ENCODE measurements around the gene ARPC5L. TPM values are rescaled to one million over a fixed set of nuclear protein-coding genes. Genes with fewer than 3 reads are reported as not detected.

The ARPC5L gene
- total and polyA plus RNA-seq, 2 of the 8 experiments (the other 6 are each of a cell fraction or from before 2014, with no cell fraction given) = 34.1 to 50.6 TPM

DNA sequence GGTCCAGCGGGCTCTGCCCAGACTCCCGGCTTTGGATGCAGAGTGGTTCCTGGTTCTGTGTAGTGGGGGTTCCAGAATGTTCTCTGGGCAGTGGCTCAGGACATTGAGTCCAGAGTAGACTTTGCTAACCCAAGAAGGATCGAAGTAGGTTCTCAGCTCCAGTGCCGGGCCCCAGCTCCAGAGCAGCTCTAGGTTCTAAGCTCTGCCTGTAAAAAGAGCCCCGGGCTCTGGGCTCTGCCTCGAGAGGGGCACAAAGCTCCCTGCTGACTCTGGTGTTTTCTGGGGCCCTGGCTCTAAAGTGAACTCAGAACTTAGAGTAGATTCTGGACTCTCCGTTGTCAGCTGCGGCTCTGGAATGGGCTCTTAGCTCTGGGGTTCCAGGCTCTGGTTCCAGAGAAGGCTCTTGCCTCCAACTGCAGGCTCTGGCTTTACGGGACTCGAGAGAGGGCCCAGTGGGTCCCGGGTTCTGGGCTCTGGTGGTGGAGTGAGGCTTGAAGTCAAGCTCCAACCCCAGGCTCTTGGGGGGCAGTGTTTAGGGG lies 8.3 kb upstream of the ARPC5L start:
- Histone ChIP-seq H2BK20ac (ENCODE audit: low read length) (no peak overlapping the region), H2AK5ac (ENCODE audit: low read depth, low read length) (no peak overlapping the region), H4K8ac (ENCODE audit: extremely low read depth, insufficient read depth, low read length) (no peak overlapping the region), H4K5ac (ENCODE audit: insufficient read length, low read depth, low read length) (no peak overlapping the region), H4K20me1 (replicated peaks in 1 of 2; ENCODE audit: control insufficient read depth in 1 of 2, insufficient read depth in 2 of 2, low read length in 2 of 2) (peaks cover 17 to 23% of the 10 kb centered on the region in 2 experiments), H3K79me2 (ENCODE audit: control insufficient read depth in 1 of 2, insufficient read depth in 2 of 2, low read length in 2 of 2) (peaks cover 0 to 2% of the 10 kb centered on the region in 2 experiments; a peak in 1 of 4 replicates), H3K9me3 (ENCODE audit: insufficient read depth in 2 of 2, low read depth in 1 of 2, low read length in 1 of 2) (no peaks in the 10 kb centered on the region), H3K4me2 (ENCODE audit: insufficient read depth in 1 of 2, low read depth in 2 of 2, low read length in 2 of 2) (peak overlapping the region; percentile 4 to 88; a peak in 3 of 4 replicates), H3K23ac (ENCODE audit: insufficient read length) (no peak overlapping the region), H3K18ac (ENCODE audit: extremely low read depth, low read length) (no peak overlapping the region), H3K27me3 (replicated peaks in 1 of 4; ENCODE audit: control insufficient read depth in 3 of 4, extremely low read depth in 1 of 4, insufficient read depth in 3 of 4, low read length in 3 of 4) (no peaks in the 10 kb centered on the region), H2BK5ac (ENCODE audit: low read depth, low read length) (no peak overlapping the region), H2AFZ (ENCODE audit: low read length) (no peak overlapping the region; the same call in 1 of the 2 replicates), H3K14ac (ENCODE audit: insufficient read length) (no peak overlapping the region), H3K79me1 (ENCODE audit: low read depth, low read length) (no peaks in the 10 kb centered on the region; the same call in none of the 2 replicates), H4K91ac (replicated peaks; ENCODE audit: insufficient read length, low read length) (no peak overlapping the region), H3K9ac (replicated peaks in 1 of 4; ENCODE audit: extremely low read depth in 1 of 4, low read depth in 3 of 4, low read length in 3 of 4) (no peak overlapping the region; a peak in 1 of 7 replicates), H3K4me3 (ENCODE audit: extremely low read depth in 1 of 4, insufficient read depth in 2 of 4, low read depth in 3 of 4, low read length in 4 of 4) (peak overlapping the region; percentile 25 to 61 (median 48)), H3K27ac (ENCODE audit: low read depth, low read length) (no peak overlapping the region), H3K4ac (replicated peaks; ENCODE audit: insufficient read length, low read depth, low read length) (no peak overlapping the region), H2BK15ac (ENCODE audit: low read length) (no peak overlapping the region), H3K4me1 (replicated peaks in 1 of 4; ENCODE audit: control insufficient read depth in 3 of 4, insufficient read depth in 4 of 4, low read length in 3 of 4) (0 out of 7 replicates have a peak, but pooled peaks cover 0 to 3% (median under 1%) of the 10 kb centered on the region in 4 experiments), H2BK12ac (ENCODE audit: low read depth, low read length) (no peak overlapping the region), H3K56ac (replicated peaks; ENCODE audit: insufficient read length, low read depth, low read length) (no peak overlapping the region), H3K36me3 (ENCODE audit: control insufficient read depth in 2 of 4, insufficient read depth in 4 of 4, low read length in 3 of 4) (peaks cover 16 to 21% (median 17%) of the 10 kb centered on the region in 4 experiments), H3K23me2 (ENCODE audit: low read depth, low read length) (no peaks in the 10 kb centered on the region; the same call in 1 of the 2 replicates), H2BK120ac (replicated peaks; ENCODE audit: low read depth, low read length) (no peak overlapping the region)
- WGBS, 2 experiments (ENCODE audit: extremely low coverage in 1 of 2, insufficient coverage in 1 of 2, insufficient read length in 1 of 2, insufficient replicate concordance in 2 of 2, low coverage in 1 of 2, low lambda C conversion rate in 2 of 2, missing lambda C conversion rate in 1 of 2) = 88% methylated on average over 10 of the region's 11 CpGs; no CpG with 5 or more reads in 1 of the 2 experiments
- DNase-seq (ENCODE audit: low read depth in 1 of 2, low spot score in 2 of 2) (no peak), FAIRE-seq (no peak)
- TF ChIP-seq KDM4A (IDR thresholded peaks at IDR 0.05; ENCODE audit: low read depth, low read length, severe bottlenecking) = no peak
- no peak for TF ChIP-seq SP4 (IDR thresholded peaks at IDR 0.05; ENCODE audit: low read length)
- TF ChIP-seq CTBP2 (IDR thresholded peaks at IDR 0.05; ENCODE audit: borderline replicate concordance, insufficient read depth, insufficient read length, low read length) = no peak
- TF ChIP-seq EGR1 (IDR thresholded peaks at IDR 0.05; ENCODE audit: borderline replicate concordance, low read depth, low read length) = no peak
- TF ChIP-seq CHD1 (IDR thresholded peaks at IDR 0.05; ENCODE audit: low read depth, low read length) = no peak
- no peak for TF ChIP-seq SP1 (IDR thresholded peaks at IDR 0.05; ENCODE audit: low read depth, low read length)
- no peak for TF ChIP-seq BRCA1 (IDR thresholded peaks at IDR 0.05; ENCODE audit: low read depth, low read length)
- TF ChIP-seq POLR2A (IDR thresholded peaks at IDR 0.05; ENCODE audit: control extremely low read depth in 1 of 2, low read depth in 2 of 2, low read length in 2 of 2) = no peak
- no peak for TF ChIP-seq SIN3A (conservative IDR thresholded peaks at IDR 0.05 in 1 of 2, IDR thresholded peaks at IDR 0.05 in 1 of 2; ENCODE audit: low read depth in 1 of 2, low read length in 2 of 2)
- no peak for TF ChIP-seq NANOG (IDR thresholded peaks at IDR 0.05; ENCODE audit: insufficient read depth, low read depth, low read length, poor library complexity, severe bottlenecking)
- ChIA-PET POLR2A (ENCODE audit: partially characterized antibody) (interaction anchor here (0.6 to 25.5 kb wide), 8 partner anchors 7 to 79 kb away, joined by 3 to 573 read pairs (median 4); partner anchors contain the start of genes ARPC5L, NR6A1, OLFML2A and RPL35), CTCF (ENCODE audit: partially characterized antibody) (interaction anchor here (0.9 to 42.1 kb wide), 35 partner anchors 8 to 407 kb away, joined by 3 to 1529 read pairs (median 6); partner anchors contain the start of genes ARPC5L, GAPVD1, NR6A1 and OLFML2A)

Measured in H1 (cell line).